HG02884 (cell line): ENCODE results near the gene DFFA.
"Not testable (repeated sequence)": the region's sequence is repeated elsewhere in the genome, so short reads cannot be mapped to it uniquely, and the experiment has no call there.

Source experiments
- ATAC-seq: cut with Tn5 transposase; IDR thresholded peaks from one replicate; pipeline ENCODE4 v1.9.1; 2021; ENCODE audit warnings: mild to moderate bottlenecking, moderate library complexity; ENCODE audit not compliant: unreplicated experiment

Gene DFFA

GRCh38 chr1:10467078-10467477 is 5.3 kb downstream of the DFFA start:
- ATAC-seq = no peak

DNA sequence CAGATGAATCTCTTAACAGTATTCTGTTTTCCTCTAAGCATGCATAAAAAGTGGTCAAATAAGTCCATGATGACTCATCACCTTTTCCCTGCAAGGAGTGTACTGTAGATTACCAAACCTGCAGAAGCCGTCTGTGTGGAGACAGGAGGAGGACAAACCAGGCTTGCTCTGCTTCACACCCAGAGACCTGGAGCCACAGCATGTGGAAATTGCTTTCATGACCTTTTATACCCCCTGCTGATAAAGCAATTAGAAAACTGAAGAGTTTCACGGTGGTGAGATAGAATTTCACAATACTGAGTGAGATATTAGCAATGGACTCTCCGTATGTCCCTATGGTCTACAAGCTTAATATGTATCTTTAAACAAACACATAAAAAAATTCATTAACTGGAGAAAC is 13.1 kb downstream of the DFFA start:
- no peak for ATAC-seq

DNA sequence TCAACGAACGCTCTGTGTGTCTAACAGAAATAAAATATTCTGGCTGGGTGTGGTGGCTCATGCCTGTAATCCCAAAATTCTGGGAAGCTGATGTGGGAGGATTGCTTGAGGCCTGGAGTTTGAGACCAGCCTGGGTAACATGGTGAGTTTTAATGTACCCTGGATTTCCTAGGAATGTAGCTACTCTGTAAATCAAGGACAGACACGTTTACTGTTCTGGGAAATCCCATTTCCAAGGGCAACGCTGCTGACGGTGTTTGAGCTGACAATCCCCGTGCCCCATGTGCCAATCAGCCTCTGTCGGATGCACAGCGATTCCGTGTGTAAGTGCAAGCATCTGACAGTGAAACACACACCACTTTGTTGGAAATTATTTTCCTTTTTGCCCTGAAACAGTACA is 14.5 kb downstream of the DFFA start:
- ATAC-seq = no peak

DNA sequence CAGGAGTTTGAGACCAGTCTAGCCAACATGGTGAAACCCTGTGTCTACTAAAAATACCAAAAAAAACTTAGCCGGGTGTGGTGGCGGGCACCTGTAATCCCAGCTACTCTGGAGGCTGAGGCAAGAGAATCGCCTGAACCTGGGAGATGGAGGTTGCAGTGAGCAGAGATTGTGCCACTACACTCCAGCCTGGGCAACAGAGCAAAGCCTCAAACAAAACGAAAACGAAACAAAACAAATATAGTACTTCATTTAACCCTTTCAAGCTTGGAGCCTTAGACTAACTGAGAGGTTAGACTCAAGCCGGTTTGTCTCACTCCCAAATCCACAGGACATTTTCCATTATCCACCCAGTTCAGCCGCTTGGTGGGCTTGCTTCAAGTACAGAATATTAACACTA is 14.9 kb downstream of the DFFA start:
- ATAC-seq = not testable (repeated sequence)

DNA sequence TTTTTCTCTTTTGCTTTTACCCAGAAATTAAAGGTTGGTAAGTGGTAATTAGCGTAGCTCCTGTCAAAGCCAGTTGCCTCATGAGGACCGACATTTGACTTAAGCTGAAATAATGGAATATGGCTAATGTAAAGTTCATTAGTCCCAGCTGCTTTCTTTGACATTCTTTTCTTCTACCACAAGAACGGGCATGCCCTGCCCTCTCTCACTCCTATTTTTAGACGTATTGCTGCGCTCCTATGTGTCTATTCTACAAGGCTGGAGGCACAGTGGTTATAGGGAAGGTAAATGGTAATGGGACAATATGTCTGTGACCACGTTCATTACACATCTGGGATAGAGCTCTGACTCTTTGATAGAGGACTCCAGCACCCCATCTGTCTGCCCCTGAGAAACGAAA is 15.7 kb downstream of the DFFA start:
- ATAC-seq = no peak

GRCh38 chr1:10456048-10456447 is 16.3 kb downstream of the DFFA start:
- ATAC-seq = no peak

GRCh38 chr1:10451287-10451686 is 21.0 kb downstream of the DFFA start:
- ATAC-seq = no peak

GRCh38 chr1:10450836-10451235 is 21.5 kb downstream of the DFFA start:
- ATAC-seq = no peak

- ATAC-seq = no peak
These were observed 22.0 kb downstream of the DFFA start for GRCh38 chr1:10450156-10450814.

GRCh38 chr1:10449751-10450150 is 22.6 kb downstream of the DFFA start, which contains the start of gene CORT:
Gene CORT, plus strand, starts transcription at chr1:10450031. Its CDS starts 193 bp downstream, at chr1:10450224.
- ATAC-seq = no peak

DNA sequence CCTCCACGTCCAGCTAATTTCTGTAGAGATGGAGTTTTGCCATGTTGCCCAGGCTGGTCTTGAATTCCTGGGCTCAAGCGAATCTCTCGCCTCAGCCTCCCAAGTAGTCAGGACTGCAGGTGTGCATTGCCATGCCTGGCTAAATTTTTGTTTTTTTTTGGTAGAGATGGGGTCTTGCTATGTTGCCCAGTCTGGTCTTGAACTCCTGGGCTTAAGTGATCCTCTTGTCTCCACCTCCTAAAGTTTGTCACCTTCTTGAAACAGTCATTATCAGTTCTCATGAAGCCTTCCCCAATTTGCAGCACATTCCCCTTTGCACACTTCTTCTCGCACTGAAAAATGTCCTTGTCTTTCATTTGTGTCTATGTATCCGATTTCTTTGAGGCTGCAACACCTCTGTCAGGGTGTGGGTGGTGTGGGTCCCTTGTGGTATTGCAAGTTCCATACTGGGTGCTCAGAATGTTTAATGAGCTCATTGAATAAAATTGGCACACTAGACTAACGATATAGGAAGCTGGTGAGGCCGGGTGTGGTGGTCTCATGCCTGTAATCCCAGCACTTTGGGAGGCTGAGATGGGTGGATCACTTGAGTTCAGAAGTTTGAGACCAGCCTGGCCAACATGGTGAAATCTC is 25.4 kb downstream of the DFFA start:
- no peak for ATAC-seq

- ATAC-seq = no peak
These were observed 27.4 kb downstream of the DFFA start for GRCh38 chr1:10444795-10445397.

DNA sequence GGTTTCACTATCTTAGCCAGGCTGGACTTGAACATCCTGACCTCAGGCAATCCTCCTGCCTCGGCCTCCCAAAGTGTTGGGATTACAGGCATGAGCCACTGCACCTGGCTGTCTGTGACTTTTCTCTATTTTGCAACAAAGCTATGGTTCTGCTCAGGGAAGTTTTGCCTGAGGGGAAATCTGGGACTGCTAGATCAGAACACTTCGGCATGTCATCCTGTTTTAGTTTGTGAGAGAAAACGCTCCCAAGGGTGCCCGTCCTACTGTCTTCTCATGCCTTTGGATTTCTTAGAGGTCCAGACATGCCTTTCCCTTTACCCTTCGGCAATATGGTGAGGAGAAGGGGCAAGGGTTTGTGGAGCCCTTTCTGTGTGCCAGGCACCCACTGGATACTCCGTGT is 28.1 kb downstream of the DFFA start:
- ATAC-seq = no peak

- no peak for ATAC-seq
These were observed 31.5 kb downstream of the DFFA start for GRCh38 chr1:10440794-10441193.

DNA sequence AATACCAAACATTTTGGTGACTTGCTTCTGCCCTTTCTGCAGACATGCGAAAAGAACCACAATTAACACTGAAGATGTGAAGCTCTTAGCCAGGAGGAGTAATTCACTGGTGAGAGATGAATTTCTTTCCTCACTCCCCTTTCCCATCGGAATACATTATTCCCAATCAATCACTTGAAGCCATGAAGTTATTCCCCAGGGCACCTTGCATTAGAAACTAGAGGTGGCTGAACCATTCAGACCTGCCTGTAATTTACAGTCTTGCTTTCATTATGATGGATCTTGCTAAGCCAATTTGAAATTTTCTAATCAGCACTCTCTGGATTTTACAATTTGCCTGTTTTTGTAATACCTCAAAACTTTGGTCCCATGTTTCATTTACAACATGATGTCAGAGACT is 32.0 kb downstream of the DFFA start:
- no peak for ATAC-seq

- ATAC-seq = no peak
These were observed 33.6 kb downstream of the DFFA start for GRCh38 chr1:10438677-10439163.

- ATAC-seq = no peak
These were observed 35.3 kb downstream of the DFFA start for GRCh38 chr1:10437052-10437451.

DNA sequence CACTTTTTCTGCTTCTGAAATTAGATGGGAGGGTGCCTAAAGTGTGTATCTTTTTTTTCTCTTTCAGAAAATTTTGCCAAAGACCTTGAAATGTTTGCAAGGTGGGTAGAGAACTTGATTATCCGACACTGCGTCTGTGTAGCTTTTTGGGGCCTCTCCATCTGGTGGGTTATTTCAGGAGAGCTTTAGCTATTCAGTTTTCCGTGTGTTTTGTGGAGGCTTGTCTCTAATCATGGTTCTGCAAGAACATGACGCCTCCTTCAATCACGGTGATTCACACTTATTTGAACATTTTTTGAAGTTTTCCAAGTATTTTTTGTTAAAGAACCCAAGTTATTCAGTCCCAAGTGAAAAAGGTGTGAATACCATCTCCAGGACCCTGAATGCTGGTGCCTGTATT is 37.7 kb downstream of the DFFA start:
- ATAC-seq = no peak

DNA sequence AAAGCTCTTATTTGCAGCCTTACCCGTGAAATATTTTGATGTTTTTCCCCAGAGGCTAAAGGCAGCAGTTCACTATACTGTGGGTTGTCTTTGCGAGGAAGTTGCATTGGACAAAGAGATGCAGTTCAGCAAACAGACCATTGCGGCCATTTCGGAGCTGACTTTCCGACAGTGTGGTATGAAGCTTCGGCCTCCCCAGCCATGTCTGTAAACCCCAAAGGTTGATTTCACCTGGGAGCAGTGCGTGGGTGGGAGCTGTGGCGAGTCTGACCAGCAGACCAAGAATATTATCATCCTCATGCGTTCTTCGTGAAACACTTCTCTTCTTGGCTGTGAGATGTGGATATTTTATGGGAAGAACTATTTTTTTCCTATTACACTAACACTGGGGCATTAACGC is 38.5 kb downstream of the DFFA start:
- no peak for ATAC-seq

DNA sequence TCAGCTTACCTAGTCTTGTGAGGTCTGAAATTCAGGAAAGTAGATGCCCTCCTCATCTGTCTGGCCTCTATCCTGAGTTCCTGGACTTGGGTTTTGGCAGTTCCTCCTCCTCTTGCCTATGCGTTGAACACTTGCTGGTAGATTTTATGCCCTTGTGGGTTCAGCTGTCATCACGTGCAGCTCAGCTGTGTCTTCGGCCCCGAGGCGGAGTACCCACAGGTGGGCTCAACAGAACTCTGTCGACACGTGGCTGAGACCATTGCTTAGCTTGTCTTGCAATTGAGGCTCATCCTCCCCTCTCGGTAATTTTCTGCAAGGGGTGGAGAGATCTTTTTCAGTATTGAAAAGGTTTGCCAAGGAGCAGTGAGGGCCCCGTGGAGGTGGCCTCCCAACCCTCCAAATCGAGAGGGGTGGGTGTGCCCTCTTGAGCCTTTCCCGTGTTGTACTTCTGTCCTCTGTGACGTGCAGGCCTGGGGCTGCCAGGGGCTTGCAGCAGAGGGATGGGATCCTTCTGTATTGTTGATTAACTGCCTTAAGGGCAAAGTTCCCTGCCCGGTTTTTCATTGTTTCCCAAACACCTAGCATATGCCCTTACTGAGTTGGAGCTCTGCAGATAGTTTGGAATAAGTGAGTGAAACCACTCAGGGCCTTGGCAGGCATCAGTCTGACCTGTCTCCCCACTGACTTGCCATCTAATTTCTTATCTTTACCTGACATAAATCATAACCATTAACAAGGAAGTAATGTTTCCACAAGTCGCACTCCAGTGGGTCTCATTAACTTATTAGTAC is 39.2 kb downstream of the DFFA start:
- ATAC-seq = no peak

DNA sequence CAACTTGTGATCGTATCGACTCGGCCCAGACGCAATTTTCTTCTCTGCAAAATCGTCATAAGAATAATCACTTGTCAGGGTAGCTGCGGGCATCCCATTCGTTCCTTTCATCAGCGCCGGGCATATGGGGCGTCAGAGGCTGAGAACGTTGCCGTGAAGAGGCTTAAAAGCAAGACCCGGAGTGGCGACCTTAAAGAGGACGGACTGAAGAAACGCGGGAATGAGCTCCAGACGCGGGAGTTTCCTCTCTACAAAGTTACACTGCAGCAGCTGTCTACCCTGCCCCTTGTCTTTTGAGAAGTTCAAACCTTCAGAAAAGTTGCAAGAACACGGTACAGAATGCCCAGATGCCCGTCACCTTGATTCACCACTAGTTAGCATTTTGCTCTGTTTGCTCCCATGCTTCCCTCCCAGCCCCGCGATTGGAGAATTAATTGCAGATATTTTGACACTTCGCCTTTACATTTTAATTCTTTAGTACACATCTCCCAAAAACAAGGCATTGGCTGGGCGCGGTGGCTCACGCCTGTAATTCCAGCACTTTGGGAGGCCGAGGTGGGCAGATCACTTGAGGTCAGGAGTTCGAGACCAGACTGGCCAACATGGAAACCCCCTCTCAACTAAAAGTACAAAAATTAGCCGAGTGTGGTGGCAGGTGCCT is 41.1 kb downstream of the DFFA start:
- no peak for ATAC-seq
